ENCODE data around the gene TGFBR3.
A peak's percentile ranks its signal among the peaks of the same experiment; 100 is the strongest.

The TGFBR3 gene

DNA sequence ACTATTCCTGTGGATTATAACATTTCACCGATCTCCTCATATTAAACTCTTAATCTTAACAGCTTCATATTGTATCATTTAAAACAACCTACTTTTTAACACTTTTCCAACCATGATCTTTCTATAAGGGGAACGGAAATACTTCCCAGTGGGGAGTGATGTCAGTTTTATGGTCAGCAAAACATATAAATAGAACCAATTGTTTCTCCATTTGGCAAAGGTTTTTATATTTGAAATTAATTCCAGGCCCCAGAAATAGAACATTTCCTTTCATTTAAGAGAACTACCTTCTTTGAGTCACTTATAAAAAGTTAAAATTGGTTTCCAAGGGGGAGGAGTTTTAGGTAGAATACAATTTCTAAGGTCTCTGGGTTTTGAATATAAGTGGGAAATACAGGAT is 189.6 kb downstream of the TGFBR3 start:
- ATAC-seq (replicated peaks): no peak
- no peaks in the 10 kb centered on the region for H3K27me3 Mint-ChIP-seq
- no peak overlapping the region for H3K4me3 Mint-ChIP-seq
- peaks cover 29 to 55% of the 10 kb centered on the region in 2 donors for H3K4me1 Mint-ChIP-seq (ENCODE audit: low read depth in 2 of 2)
- no peaks in the 10 kb centered on the region for H3K9me3 Mint-ChIP-seq
- no peak for DNase-seq
- H3K36me3 Mint-ChIP-seq (ENCODE audit: insufficient read depth): peaks cover 62% of the 10 kb centered on the region
- peak overlapping the region; percentile 86 to 97 for H3K27ac Mint-ChIP-seq

DNA sequence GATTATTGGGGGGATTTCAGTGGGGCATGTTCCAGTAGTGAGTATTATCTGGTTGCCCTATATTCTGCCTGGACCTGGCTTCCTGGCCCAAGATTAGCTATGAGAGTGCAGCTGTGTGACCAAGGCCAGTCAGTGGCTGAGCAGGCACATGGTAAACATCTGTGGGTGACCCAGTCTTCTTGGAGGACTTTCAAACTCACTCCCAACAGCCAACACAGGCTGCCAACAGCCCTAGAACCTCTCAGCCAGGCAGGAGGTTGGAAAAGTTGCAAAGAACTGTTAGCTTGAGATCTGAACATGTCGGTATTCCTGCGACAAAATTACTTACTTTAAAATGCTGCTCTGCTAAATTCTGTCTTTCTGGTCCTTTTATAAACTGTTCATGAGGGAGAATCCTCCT is 192.4 kb downstream of the TGFBR3 start:
- no peak overlapping the region for H3K4me3 Mint-ChIP-seq
- ATAC-seq (replicated peaks) (no peak), DNase-seq (no peak)
- peaks cover 16 to 35% of the 10 kb centered on the region in 2 donors for H3K4me1 Mint-ChIP-seq (ENCODE audit: low read depth in 2 of 2)
- no peaks in the 10 kb centered on the region for H3K27me3 Mint-ChIP-seq
- no peaks in the 10 kb centered on the region for H3K9me3 Mint-ChIP-seq
- peak overlapping the region in 1 of 2 donors; percentile 58 for H3K27ac Mint-ChIP-seq
- H3K36me3 Mint-ChIP-seq (ENCODE audit: insufficient read depth): peaks cover 72% of the 10 kb centered on the region

DNA sequence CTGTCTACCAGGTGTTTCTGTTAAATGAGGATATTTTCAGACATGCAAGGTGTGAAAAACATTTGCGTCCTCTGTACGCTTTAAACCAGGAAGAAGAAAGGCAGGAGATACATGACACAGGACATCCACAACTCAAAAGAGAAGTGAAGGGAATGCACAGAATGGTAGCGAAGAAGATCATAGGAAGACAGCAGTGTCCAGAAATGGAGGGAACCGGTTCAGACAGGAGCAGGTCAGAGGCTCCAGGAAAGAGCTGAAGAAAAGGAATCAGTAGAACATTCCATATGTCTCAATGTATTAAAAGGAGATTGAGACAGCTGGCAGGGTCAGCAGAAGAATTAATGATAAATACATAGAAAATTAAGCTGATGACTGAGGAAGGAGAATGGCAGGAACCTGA is 194.4 kb downstream of the TGFBR3 start:
- H3K36me3 Mint-ChIP-seq (ENCODE audit: insufficient read depth): peaks cover 73% of the 10 kb centered on the region
- peak overlapping the region in 1 of 2 donors; percentile 36 for H3K27ac Mint-ChIP-seq

DNA sequence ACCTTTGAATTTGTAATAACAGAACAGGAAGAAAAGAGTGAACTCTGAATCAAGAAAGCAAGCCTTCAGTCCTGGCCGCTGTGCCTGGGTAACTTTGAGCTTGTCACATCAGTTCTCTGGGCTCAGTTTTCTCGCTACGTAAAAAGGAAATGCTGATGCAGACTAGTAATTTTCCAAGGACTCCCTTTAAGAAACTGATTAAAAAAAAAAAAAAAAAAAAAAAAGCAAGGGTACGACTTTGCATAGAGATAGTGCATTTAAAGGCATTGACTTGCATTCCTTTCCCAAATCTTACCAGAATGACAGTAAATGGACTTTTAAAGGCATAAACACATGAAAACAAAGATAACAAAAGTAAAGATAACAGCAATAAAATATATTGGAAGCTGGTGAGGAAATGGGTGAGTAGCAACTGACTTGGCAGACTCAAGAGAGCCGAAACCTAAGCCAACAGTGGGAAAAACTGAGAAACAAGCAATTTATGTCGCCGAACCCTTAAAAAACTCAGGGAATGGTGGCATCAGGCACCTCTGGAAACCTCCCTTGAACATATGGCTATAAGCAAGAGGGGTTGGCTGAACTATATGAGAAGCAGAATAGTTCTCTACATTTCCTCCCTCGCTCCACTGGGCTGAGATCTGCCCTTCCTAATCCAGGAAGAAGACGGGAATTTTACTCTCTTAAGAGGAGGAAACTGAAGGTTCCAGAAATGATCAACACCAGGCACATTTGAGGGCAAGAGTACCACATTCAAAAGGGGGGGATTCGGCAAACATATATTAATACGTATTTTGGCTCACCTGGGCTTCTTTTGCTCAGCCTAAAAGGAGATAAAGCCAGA is 196.1 kb downstream of the TGFBR3 start:
- H3K4me1 Mint-ChIP-seq (ENCODE audit: low read depth in 2 of 2): peaks cover 20 to 36% of the 10 kb centered on the region in 2 donors
- H3K27me3 Mint-ChIP-seq: no peaks in the 10 kb centered on the region
- H3K27ac Mint-ChIP-seq: peak overlapping the region; percentile 7 to 54
- DNase-seq (no peak), ATAC-seq (replicated peaks) (no peak)
- H3K9me3 Mint-ChIP-seq: no peaks in the 10 kb centered on the region
- H3K36me3 Mint-ChIP-seq (ENCODE audit: insufficient read depth): peaks cover 57% of the 10 kb centered on the region
- H3K4me3 Mint-ChIP-seq: no peak overlapping the region

More for the DNA sequence above, 194.4 kb downstream of the TGFBR3 start:
- no peak for ATAC-seq (replicated peaks)
- no peak for DNase-seq
- no peak overlapping the region for H3K4me3 Mint-ChIP-seq
- H3K4me1 Mint-ChIP-seq (ENCODE audit: low read depth in 2 of 2): peaks cover 8 to 26% of the 10 kb centered on the region in 2 donors
- no peaks in the 10 kb centered on the region for H3K9me3 Mint-ChIP-seq
- no peaks in the 10 kb centered on the region for H3K27me3 Mint-ChIP-seq

DNA sequence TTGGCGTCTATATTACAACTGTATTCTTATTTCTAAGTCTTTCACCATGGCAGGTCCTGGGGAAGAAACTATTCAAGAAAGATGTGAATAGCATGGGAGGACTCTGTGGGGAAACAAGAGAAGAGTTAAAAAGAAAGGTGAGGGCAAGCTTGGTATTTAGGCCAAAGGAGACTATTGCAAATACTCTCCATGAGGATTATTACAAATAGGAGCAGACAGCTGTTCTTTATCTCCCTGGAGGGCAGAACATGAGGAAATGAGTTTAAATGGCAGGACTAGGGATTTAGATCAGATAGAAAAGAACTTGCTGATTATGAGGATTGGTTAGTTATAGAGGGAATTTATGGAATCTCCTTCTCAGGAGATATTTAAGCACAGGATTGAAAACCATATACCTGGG is 198.5 kb downstream of the TGFBR3 start:
- peak overlapping the region in 1 of 2 donors; percentile 88 for H3K27ac Mint-ChIP-seq
- ATAC-seq (replicated peaks) (no peak), DNase-seq (no peak)
- H3K36me3 Mint-ChIP-seq (ENCODE audit: insufficient read depth): peaks cover 35% of the 10 kb centered on the region
- peaks cover 28 to 40% of the 10 kb centered on the region in 2 donors for H3K4me1 Mint-ChIP-seq (ENCODE audit: low read depth in 2 of 2)
- no peak overlapping the region for H3K4me3 Mint-ChIP-seq
- no peaks in the 10 kb centered on the region for H3K27me3 Mint-ChIP-seq
- H3K9me3 Mint-ChIP-seq: no peaks in the 10 kb centered on the region

DNA sequence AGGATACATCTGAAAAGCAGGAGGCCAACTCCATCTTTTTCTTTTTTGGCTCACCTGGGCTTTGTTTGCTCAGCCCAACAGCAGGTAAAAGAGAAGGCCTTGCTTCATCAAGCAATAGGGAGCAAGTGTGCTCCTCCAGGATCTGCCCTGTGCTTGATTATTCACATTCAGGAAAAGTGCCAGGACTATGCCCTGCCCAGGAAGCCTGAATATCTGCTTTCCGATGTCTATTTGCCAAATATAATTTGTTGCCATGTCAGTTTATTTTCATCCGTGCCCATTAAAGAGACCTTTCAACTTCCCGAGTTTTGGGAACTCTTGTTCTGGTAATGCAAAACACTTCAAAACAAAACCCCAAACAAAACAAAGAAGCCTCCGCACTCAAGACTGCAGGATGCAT is 200.0 kb downstream of the TGFBR3 start:
- no peaks in the 10 kb centered on the region for H3K27me3 Mint-ChIP-seq
- H3K27ac Mint-ChIP-seq: peak overlapping the region; percentile 86 to 88

DNA sequence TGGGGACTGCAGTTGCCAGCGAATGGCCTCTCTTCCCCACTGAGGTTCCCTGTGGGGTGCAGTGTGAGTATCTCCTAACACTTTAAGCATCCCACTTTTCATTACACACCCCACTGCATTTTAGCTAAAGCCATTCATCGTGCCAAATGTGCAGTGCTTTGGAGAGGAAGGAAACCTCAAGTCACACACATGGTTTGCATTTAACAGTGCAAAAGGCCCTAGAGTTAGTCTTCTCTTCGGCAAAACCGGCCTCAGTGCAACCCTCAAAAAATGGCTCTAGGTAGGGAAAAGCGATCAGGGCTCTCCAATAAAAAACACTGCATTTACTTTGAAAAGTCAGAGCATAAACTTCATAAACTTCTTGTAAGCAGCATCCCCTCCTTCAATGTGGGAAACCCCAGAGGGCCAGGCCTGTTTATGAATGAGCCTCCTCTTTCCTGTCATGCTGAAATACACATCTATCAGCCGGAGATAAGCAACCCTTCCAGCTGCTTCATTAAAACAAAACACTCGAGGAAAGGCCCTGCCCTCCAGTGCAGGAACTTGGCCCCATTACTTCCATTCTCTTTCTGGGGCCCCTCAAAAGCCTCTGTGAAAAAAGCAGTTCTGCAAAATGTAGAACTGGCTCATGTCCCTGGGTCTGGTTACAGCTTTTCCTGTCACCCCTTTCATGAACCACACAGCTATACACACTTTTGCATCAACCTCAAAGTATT is 201.3 kb downstream of the TGFBR3 start:
- Mint-ChIP-seq H3K27me3 (no peaks in the 10 kb centered on the region), H3K4me1 (ENCODE audit: low read depth in 2 of 2) (peaks cover 28 to 35% of the 10 kb centered on the region in 2 donors), H3K27ac (peak overlapping the region; percentile 86 to 88), H3K36me3 (ENCODE audit: insufficient read depth) (peaks cover 36% of the 10 kb centered on the region), H3K4me3 (peak overlapping the region; percentile 49 to 65), H3K9me3 (no peaks in the 10 kb centered on the region)
- DNase-seq (peak in 1 of 3 experiments; percentile 8), ATAC-seq (replicated peaks) (peak; percentile 80)

More for the DNA sequence above, 200.0 kb downstream of the TGFBR3 start:
- H3K4me1 Mint-ChIP-seq (ENCODE audit: low read depth in 2 of 2): peaks cover 28 to 35% of the 10 kb centered on the region in 2 donors
- no peak overlapping the region for H3K4me3 Mint-ChIP-seq
- no peaks in the 10 kb centered on the region for H3K9me3 Mint-ChIP-seq
- DNase-seq (no peak), ATAC-seq (replicated peaks) (no peak)
- H3K36me3 Mint-ChIP-seq (ENCODE audit: insufficient read depth): peaks cover 33% of the 10 kb centered on the region

DNA sequence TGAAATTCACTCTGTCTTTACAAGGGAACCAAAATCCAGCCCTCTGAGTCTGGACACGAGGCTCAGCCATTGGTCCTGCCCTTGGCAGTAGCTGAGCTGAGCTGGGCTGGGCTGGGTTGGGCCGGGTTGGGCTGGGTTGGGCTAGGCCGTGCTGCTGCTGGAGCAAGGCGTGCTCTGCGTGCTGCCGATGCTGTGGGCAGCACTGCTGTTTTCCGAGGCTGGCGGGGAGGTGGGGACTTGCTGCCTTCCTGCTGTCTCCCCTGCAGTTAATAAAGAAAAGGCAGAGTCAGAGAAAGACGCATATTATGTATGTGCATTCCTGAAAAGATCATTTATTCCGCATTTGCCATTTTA is 202.4 kb downstream of the TGFBR3 start:
- no peak overlapping the region for H3K4me3 Mint-ChIP-seq
- DNase-seq (no peak), ATAC-seq (replicated peaks) (no peak)
- peak overlapping the region; percentile 86 to 88 for H3K27ac Mint-ChIP-seq
- H3K27me3 Mint-ChIP-seq: no peaks in the 10 kb centered on the region
- peaks cover 36% of the 10 kb centered on the region for H3K36me3 Mint-ChIP-seq (ENCODE audit: insufficient read depth)
- H3K4me1 Mint-ChIP-seq (ENCODE audit: low read depth in 2 of 2): peaks cover 28 to 35% of the 10 kb centered on the region in 2 donors
- no peaks in the 10 kb centered on the region for H3K9me3 Mint-ChIP-seq

DNA sequence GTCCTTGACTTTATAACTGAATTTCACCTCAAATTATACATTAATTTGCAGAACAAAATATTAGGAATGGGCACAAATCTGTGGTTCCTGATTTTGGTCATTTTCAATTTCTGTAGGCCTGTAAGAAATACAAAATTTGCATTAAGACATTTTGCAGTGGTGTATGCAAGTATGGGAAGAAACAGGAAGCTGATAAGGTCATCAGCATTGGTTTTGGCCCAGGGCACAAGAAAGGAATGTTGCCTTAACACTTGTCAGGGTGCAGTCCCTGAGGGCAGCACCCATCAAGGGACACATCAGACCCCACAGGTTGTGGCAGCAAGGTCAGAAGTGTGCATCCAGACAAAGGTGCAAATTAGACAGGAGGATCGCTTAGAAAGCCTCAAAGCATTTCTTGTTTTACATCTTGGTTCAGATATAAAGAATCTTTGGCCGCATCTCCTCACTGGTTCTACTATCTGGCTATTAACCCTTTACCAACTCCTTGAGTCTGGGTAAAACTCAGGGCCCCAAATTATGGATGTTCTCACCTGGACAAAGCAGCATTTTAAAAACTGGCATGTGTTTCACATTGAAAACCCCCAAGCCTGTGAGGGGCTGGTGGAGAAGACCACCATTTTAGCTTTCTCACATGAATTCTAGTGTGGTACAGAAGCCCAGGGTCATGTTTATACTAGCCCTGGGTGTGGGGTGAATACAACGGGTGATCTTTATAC is 202.9 kb downstream of the TGFBR3 start:
- H3K4me1 Mint-ChIP-seq (ENCODE audit: low read depth in 2 of 2): peaks cover 27 to 35% of the 10 kb centered on the region in 2 donors
- H3K9me3 Mint-ChIP-seq: no peaks in the 10 kb centered on the region
- no peaks in the 10 kb centered on the region for H3K27me3 Mint-ChIP-seq
- DNase-seq: no peak
- no peak overlapping the region for H3K4me3 Mint-ChIP-seq
- H3K27ac Mint-ChIP-seq: peak overlapping the region in 1 of 2 donors; percentile 88
- peaks cover 33% of the 10 kb centered on the region for H3K36me3 Mint-ChIP-seq (ENCODE audit: insufficient read depth)
- ATAC-seq (replicated peaks): no peak

DNA sequence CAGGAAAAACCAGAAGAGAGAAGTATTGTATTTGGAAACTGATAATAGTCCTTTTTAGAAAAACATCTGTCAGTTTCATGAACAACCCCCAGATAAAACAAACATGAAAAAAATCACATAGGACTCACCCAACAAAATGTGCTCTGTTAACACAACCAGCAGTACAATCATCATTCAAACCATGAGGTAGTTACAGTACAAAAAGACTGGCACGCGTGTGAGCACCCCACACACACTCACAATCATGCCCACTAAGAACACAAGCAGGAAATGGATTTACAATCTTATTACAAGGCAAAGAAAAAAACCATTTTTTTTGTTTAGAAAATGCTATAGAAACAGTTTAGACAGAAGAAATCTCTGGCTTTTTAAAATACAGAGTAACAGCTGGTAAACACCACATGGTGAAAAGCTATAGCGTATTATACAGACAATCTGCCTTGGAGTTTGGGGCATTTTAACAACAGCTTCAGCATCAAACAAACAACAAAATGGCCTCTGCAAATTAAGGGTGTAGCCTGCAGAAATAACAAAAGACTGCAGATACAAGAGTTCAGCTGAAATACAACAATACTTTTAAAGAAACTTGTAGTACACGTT is 205.3 kb downstream of the TGFBR3 start:
- no peak for ATAC-seq (replicated peaks)
- no peaks in the 10 kb centered on the region for H3K27me3 Mint-ChIP-seq
- H3K4me1 Mint-ChIP-seq (ENCODE audit: low read depth in 2 of 2): peaks cover 17% of the 10 kb centered on the region in 2 donors
- H3K27ac Mint-ChIP-seq: peak overlapping the region; percentile 54 to 69
- DNase-seq: no peak
- no peaks in the 10 kb centered on the region for H3K9me3 Mint-ChIP-seq
- no peak overlapping the region for H3K4me3 Mint-ChIP-seq
- peaks cover 30% of the 10 kb centered on the region for H3K36me3 Mint-ChIP-seq (ENCODE audit: insufficient read depth)

DNA sequence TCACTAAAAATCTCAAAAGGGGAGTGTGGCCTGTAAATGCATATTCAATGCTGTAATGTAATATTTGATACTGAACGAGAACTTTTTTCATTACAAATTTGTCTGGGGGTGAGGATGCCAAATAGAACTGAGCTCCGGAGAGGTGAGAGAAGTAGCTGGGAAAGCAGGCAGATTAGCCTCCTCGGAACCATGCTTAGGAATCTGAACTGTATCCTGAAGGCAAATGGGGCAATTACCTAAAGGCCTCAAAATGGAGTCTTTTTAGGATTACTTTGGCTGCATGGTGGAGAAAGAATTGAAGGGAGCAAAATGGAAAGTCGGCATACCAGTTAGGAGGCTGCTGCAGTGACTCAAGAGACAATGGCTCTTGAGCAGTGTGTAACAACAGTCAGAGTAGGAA is 206.5 kb downstream of the TGFBR3 start:
- H3K27ac Mint-ChIP-seq: peak overlapping the region in 1 of 2 donors; percentile 69
- DNase-seq: no peak
- no peak overlapping the region for H3K4me3 Mint-ChIP-seq
- peaks cover 30% of the 10 kb centered on the region for H3K36me3 Mint-ChIP-seq (ENCODE audit: insufficient read depth)
- H3K4me1 Mint-ChIP-seq (ENCODE audit: low read depth in 2 of 2): peaks cover 6% of the 10 kb centered on the region in 2 donors
- no peaks in the 10 kb centered on the region for H3K9me3 Mint-ChIP-seq
- no peaks in the 10 kb centered on the region for H3K27me3 Mint-ChIP-seq
- ATAC-seq (replicated peaks): no peak

DNA sequence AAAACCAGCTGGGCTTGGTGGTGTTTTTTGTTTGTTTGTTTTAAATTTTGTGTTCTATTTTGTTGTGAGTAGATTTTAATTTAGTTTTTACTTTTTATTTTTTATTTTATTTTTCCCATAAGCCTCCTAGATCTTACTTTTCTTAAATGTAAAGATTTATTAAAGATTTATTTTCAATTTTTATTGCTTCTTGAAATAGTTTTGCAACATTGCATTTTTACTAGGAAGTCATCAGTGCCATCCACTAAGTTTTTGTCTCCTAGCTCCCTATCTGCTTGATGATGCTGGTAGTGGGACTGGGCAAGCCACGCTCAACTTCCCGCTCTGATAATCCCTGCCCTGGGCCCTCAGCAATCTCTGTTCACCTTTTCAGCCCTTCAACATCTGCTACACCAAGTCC is 209.9 kb downstream of the TGFBR3 start:
- H3K4me3 Mint-ChIP-seq: no peak overlapping the region
- H3K9me3 Mint-ChIP-seq: no peaks in the 10 kb centered on the region
- H3K4me1 Mint-ChIP-seq (ENCODE audit: low read depth in 2 of 2): peaks cover 1 to 6% of the 10 kb centered on the region in 2 donors
- H3K27me3 Mint-ChIP-seq: no peaks in the 10 kb centered on the region
- H3K36me3 Mint-ChIP-seq (ENCODE audit: insufficient read depth): peaks cover 25% of the 10 kb centered on the region
- peak overlapping the region in 1 of 2 donors; percentile 4 for H3K27ac Mint-ChIP-seq
- no peak for DNase-seq
- no peak for ATAC-seq (replicated peaks)

DNA sequence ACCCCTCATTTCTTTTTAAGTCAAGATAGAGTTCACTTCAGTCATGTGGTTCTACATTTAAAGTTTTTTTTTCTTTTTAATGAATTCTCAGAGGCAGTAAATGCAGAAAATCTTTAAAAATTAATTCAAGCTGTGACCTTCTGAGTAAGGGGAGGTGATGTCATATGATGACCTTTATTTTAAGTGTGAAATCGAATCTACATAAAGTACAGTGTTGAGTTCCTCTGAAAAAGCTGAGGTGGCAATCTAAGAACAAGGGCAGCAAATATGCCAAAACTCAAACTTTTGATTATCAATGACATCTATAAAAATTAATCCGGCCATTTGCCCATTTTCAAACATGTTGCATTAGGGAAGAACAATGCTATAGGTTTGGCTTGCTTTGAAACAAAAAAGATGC is 211.8 kb downstream of the TGFBR3 start:
- Mint-ChIP-seq H3K9me3 (no peaks in the 10 kb centered on the region), H3K4me1 (ENCODE audit: low read depth in 2 of 2) (peaks cover 4 to 6% of the 10 kb centered on the region in 2 donors), H3K27me3 (no peaks in the 10 kb centered on the region), H3K4me3 (no peak overlapping the region), H3K27ac (no peak overlapping the region), H3K36me3 (ENCODE audit: insufficient read depth) (peaks cover 7% of the 10 kb centered on the region)
- DNase-seq: no peak
- no peak for ATAC-seq (replicated peaks)

Data from effector memory CD8-positive, alpha-beta T cell (primary cell).